Esophagus squamous epithelium (tissue), 5 donors: Measurements from ENCODE around the gene LRP5. TPM values are rescaled to one million over a fixed set of nuclear protein-coding genes. Genes with fewer than 3 reads are reported as not detected.

Experiments used
- DNase-seq: peaks from one replicate; lab custom pipeline; 2025; lab: John Stamatoyannopoulos, UW
- H3K27ac ChIP-seq, 4 donors: fragments of 200-600 bp; sonication (generic); one replicate each; pipeline ENCODE4 v1.5.1; 2016 to 2019; ENCODE audit warnings: mild to moderate bottlenecking in 1 of 4
- H3K27me3 ChIP-seq, 4 donors: fragments of 200-600 bp; sonication (generic); 1 replicate in 3 of 4; 2 replicates in 1 of 4; pipeline versions ENCODE4 v1.5.1 to v1.6.0; 2017 to 2021; ENCODE audit warnings: antibody characterized with exemption in 1 of 4
- H3K36me3 ChIP-seq, 3 donors: fragments of 200-600 bp; sonication (generic); one replicate each; pipeline ENCODE4 v1.5.1; 2016 to 2019
- H3K4me1 ChIP-seq, 3 donors: fragments of 200-600 bp; sonication (generic); one replicate each; pipeline ENCODE4 v1.5.1; 2017 to 2019
- H3K4me3 ChIP-seq, 4 donors: fragments of 200-600 bp; sonication (generic); 1 replicate in 3 of 4; 2 replicates in 1 of 4; pipeline ENCODE4 v1.5.1; 2016 to 2019; ENCODE audit warnings: mild to moderate bottlenecking in 2 of 4, moderate library complexity in 1 of 4
- H3K9me3 ChIP-seq, 3 donors: fragments of 200-600 bp; sonication (generic); one replicate each; pipeline ENCODE4 v1.5.1; 2016 to 2019
- CTCF ChIP-seq, 6 experiments: fragments of 450-650 bp in 4 of 6; fragments of 200-600 bp in 2 of 6; sonication (generic) in 2 of 6; IDR thresholded peaks; one replicate each; pipeline ENCODE4 v1.5.1; 2016 to 2019; ENCODE audit warnings: antibody characterized with exemption in 6 of 6, mild to moderate bottlenecking in 4 of 6, moderate library complexity in 4 of 6
- POLR2A ChIP-seq, 4 donors: fragments of 450-650 bp; IDR thresholded peaks; one replicate each; pipeline ENCODE4 v1.6.1; 2017; ENCODE audit warnings: antibody characterized with exemption in 4 of 4, mild to moderate bottlenecking in 4 of 4, moderate library complexity in 3 of 4
- WGBS, 2 donors: methylation state at CpG; one replicate each; pipeline ENCODE4 v1.1.5; 2018; 5-methylcytosine and 5-hydroxymethylcytosine counted together
- intact Hi-C: fragments of 100-400 bp; cut with DNase I; formaldehyde crosslinking; loops from one replicate; pipeline ENCODE4 v1.15.0; 2022
- total RNA-seq, 4 donors: library from RNA; depleted of rRNA; stranded (reverse); fragments of >200 nt; gene quantifications; one replicate each; pipeline ENCODE4 v1.1.0, GENCODE V29; 2016
- donor health status: DM: yes; HTN: yes; CAD: no.

The LRP5 gene
- total RNA-seq, 4 donors from 2014 or later, result 13.7 to 24.0 (median 20.9) TPM

GRCh38 chr11:68406324-68407313 lies 94.2 kb downstream of the LRP5 start:
- Histone ChIP-seq H3K4me1 (peaks cover 0 to 24% (median 0%) of the 10 kb centered on the region in 3 donors), H3K9me3 (no peaks in the 10 kb centered on the region), H3K27me3 (no peaks in the 10 kb centered on the region), H3K36me3 (peaks cover 0 to 90% (median 13%) of the 10 kb centered on the region in 3 donors), H3K27ac (peak overlapping the region in 3 of 4 donors; percentile 52 to 69 (median 52)), H3K4me3 (no peak overlapping the region)
- WGBS, 2 donors, result 74 to 80% methylated on average over 28 to 30 of the region's 34 CpGs
- intact Hi-C loops, result no loop called here
- TF ChIP-seq POLR2A (IDR thresholded peaks at IDR 0.05) (no peak), CTCF (IDR thresholded peaks at IDR 0.05) (no peak)
- DNase-seq, result no peak

GRCh38 chr11:68408512-68408911 lies 96.1 kb downstream of the LRP5 start:
- H3K9me3 ChIP-seq, result no peaks in the 10 kb centered on the region
- peaks cover 3 to 90% (median 20%) of the 10 kb centered on the region in 3 donors for H3K36me3 ChIP-seq
- H3K27me3 ChIP-seq, result no peaks in the 10 kb centered on the region
- DNase-seq, result no peak
- H3K4me3 ChIP-seq, result no peak overlapping the region
- 70 to 84% methylated on average over 6 to 9 of the region's 9 CpGs for whole genome bisulfite sequencing, 2 donors
- peaks cover 0 to 27% (median 0%) of the 10 kb centered on the region in 3 donors for H3K4me1 ChIP-seq
- H3K27ac ChIP-seq, result peak overlapping the region in 1 of 4 donors; percentile 42
- TF ChIP-seq CTCF (IDR thresholded peaks at IDR 0.05), result no peak
- TF ChIP-seq POLR2A (IDR thresholded peaks at IDR 0.05), result no peak
- intact Hi-C loops, result no loop called here

- peaks cover 11 to 93% (median 26%) of the 10 kb centered on the region in 3 donors for H3K36me3 ChIP-seq
- WGBS, 2 donors, result 91 to 100% methylated on average over 1 to 26 of the region's 30 CpGs
- DNase-seq, result no peak
Observed at GRCh38 chr11:68409748-68410344, 97.5 kb downstream of the LRP5 start.

GRCh38 chr11:68411501-68411991 lies 99.2 kb downstream of the LRP5 start:
- Histone ChIP-seq H3K27me3 (no peaks in the 10 kb centered on the region), H3K4me1 (peaks cover 0 to 20% (median 0%) of the 10 kb centered on the region in 3 donors), H3K4me3 (no peak overlapping the region), H3K36me3 (peaks cover 15 to 92% (median 30%) of the 10 kb centered on the region in 3 donors), H3K9me3 (no peaks in the 10 kb centered on the region), H3K27ac (peak overlapping the region in 2 of 4 donors; percentile 63 to 64)
- TF ChIP-seq CTCF (IDR thresholded peaks at IDR 0.05) (no peak), POLR2A (IDR thresholded peaks at IDR 0.05) (no peak)
- intact Hi-C loops, result no loop called here
- 61% methylated on average over 5 of the region's 17 CpGs; no CpG with 5 or more reads in 1 of the 2 donors for WGBS, 2 donors
- DNase-seq, result no peak

More at GRCh38 chr11:68409748-68410344, 97.5 kb downstream of the LRP5 start:
- TF ChIP-seq CTCF (IDR thresholded peaks at IDR 0.05) (no peak), POLR2A (IDR thresholded peaks at IDR 0.05) (no peak)
- peak overlapping the region in 1 of 4 donors; percentile 2 for H3K27ac ChIP-seq
- H3K4me1 ChIP-seq, result peaks cover 0 to 31% (median 0%) of the 10 kb centered on the region in 3 donors
- intact Hi-C loops, result no loop called here
- no peak overlapping the region for H3K4me3 ChIP-seq
- H3K27me3 ChIP-seq, result no peaks in the 10 kb centered on the region
- no peaks in the 10 kb centered on the region for H3K9me3 ChIP-seq
